A549 treated with dexamethasone at 1 μM for 4 hours (cell line): Measurements from ENCODE around the gene ZIC3. TPM values are rescaled to one million over a fixed set of nuclear protein-coding genes. Genes with fewer than 3 reads are reported as not detected.

ENCODE experiments used
- total RNA-seq: library from RNA; stranded (reverse); fragments of 200-300 nt; extraction: Qiagen RNA extraction; gene quantifications from 5 replicates; pipeline ENCODE4 v1.2.3, GENCODE V29; 2022

Gene ZIC3
- not detected in 5 replicates for total RNA-seq

GRCh38 chrX:137565921-137566745, at the start of gene ZIC3:
ZIC3 (plus strand) TSS chrX:137566127; CDS start chrX:137566692, 565 bp downstream.

